Measurements from ENCODE around the gene URM1.

The URM1 gene

DNA sequence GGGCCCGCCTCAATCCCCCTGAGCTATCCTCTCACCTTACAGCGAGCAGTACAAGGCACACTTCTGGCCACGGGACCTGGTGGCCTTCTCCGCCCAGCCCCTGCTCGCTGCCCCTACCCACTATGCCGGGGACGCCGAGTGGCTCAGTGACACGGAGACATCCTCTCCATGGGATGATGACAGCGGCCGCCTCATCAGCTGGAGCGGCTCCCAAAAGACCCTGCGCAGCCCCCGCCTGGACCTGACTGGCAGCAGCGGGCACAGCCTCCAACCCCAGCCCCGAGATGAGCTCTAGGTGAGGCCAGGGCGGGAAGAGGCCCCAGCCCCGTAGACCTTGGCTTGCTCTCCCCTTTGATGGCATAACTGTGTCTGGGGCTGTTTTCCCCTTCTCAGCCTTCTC is 64.4 kb downstream of the URM1 start:
- no peak for DNase-seq (ENCODE audit: low read depth)
- no peak overlapping the region for H3K4me3 ChIP-seq (ENCODE audit: low read length)
- TF ChIP-seq, protein P1, sequence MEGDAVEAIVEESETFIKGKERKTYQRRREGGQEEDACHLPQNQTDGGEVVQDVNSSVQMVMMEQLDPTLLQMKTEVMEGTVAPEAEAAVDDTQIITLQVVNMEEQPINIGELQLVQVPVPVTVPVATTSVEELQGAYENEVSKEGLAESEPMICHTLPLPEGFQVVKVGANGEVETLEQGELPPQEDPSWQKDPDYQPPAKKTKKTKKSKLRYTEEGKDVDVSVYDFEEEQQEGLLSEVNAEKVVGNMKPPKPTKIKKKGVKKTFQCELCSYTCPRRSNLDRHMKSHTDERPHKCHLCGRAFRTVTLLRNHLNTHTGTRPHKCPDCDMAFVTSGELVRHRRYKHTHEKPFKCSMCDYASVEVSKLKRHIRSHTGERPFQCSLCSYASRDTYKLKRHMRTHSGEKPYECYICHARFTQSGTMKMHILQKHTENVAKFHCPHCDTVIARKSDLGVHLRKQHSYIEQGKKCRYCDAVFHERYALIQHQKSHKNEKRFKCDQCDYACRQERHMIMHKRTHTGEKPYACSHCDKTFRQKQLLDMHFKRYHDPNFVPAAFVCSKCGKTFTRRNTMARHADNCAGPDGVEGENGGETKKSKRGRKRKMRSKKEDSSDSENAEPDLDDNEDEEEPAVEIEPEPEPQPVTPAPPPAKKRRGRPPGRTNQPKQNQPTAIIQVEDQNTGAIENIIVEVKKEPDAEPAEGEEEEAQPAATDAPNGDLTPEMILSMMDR (conservative IDR thresholded peaks at IDR 0.05; ENCODE audit: low read depth, low read length), result no peak

GRCh38 chr9:128438343-128439109 is 67.4 kb downstream of the URM1 start:
- DNase-seq (ENCODE audit: low read depth), result no peak
- TF ChIP-seq, protein P1 (conservative IDR thresholded peaks at IDR 0.05; ENCODE audit: low read depth, low read length), result peak; percentile 96
- no peak overlapping the region for H3K4me3 ChIP-seq (ENCODE audit: low read length)

DNA sequence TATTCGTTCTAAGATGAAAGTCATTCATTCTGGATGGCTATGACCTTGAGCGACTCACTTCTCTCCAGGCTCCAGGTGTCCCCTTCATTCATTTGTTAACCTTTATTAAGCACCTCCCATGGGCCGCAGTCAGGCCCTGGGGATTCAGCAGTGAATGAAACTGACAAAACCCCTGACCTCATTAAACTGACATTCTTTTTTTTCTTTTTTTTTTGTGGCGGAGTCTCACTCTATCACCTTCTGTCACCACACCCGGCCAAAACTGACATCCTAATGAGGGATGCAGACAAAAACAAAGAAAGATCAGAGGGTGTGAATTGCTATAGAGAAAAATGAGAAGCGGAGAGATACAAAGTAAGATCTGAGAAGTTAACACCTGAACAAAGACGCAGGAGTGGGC is 68.1 kb downstream of the URM1 start:
- DNase-seq (ENCODE audit: low read depth), result no peak
- no peak overlapping the region for H3K4me3 ChIP-seq (ENCODE audit: low read length)
- TF ChIP-seq, protein P1 (conservative IDR thresholded peaks at IDR 0.05; ENCODE audit: low read depth, low read length), result no peak
